GM12892 (cell line): ENCODE measurements around the gene SLC17A9.

Source experiments
- DNase-seq: peaks from one replicate; pipeline ENCODE4 v3.0.0; 2011; ENCODE audit not compliant: insufficient read length
- FAIRE-seq: peaks from 2 replicates; lab custom pipeline; 2011; peaks lifted over from hg19 to GRCh38; lab: Jason Lieb, UNC
- POLR2A ChIP-seq: IDR thresholded peaks from 2 replicates; pipeline ENCODE4 v1.6.1; 2011; ENCODE audit warnings: low read depth, low read length, control low read depth
- POLR2AphosphoS5 ChIP-seq: IDR thresholded peaks from 2 replicates; pipeline ENCODE4 v1.6.1; 2011; ENCODE audit warnings: low read depth, low read length, control low read depth
- TAF1 ChIP-seq: IDR thresholded peaks from 2 replicates; pipeline ENCODE4 v1.6.1; 2011; ENCODE audit warnings: low read depth, mild to moderate bottlenecking, control low read depth, low read length, borderline replicate concordance

SLC17A9 gene

GRCh38 chr20:62962221-62962879, 9.8 kb downstream of the SLC17A9 start:
- FAIRE-seq: no peak
- no peak for DNase-seq
- TF ChIP-seq POLR2A: no peak
- no peak for TF ChIP-seq TAF1
- no peak for TF ChIP-seq POLR2AphosphoS5

- FAIRE-seq (no peak), DNase-seq (no peak)
- TF ChIP-seq POLR2AphosphoS5 (no peak), TAF1 (no peak), POLR2A (no peak)
Measured at GRCh38 chr20:62962891-62963613, 10.5 kb downstream of the SLC17A9 start.

DNA sequence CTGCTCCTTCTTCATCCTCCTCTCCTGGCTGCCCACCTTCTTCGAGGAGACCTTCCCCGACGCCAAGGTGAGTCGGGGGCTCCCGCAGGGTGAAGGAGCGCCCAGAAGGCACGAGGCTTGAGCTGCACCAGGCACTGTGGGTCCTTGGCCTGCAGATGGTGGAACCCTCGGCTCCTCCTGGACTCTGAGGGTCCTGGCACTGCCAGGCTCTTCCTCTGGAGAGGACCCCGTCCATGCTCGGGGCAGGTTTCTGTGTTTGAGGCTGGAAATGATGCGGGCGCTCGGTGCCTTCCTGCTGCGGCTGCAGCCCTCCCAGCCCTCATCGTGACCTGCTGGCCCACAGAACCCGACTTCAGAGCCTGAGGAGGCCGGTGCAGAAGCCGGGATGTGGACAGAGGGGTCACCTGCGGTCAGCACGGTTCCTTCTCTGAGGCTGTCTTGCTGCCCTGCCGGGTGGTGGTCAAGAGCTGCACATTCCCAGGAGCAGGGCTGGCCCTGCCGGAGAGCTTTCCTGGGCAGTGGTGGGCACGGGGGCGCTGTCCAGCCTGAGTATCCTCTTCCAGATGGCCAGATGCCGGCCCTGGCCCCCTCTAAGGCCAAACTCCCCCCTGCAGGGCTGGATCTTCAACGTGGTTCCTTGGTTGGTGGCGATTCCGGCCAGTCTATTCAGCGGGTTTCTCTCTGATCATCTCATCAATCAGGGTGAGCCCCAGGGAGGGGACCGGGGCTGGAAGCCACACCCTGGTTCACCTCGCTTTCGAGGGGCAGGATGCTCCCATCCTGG, 11.3 kb downstream of the SLC17A9 start:
- FAIRE-seq (no peak), DNase-seq (no peak)
- TF ChIP-seq POLR2AphosphoS5 (no peak), POLR2A (no peak), TAF1 (no peak)

GRCh38 chr20:62964700-62965099, 12.2 kb downstream of the SLC17A9 start:
- DNase-seq (no peak), FAIRE-seq (no peak)
- no peak for TF ChIP-seq TAF1
- TF ChIP-seq POLR2AphosphoS5: no peak
- TF ChIP-seq POLR2A: no peak

DNA sequence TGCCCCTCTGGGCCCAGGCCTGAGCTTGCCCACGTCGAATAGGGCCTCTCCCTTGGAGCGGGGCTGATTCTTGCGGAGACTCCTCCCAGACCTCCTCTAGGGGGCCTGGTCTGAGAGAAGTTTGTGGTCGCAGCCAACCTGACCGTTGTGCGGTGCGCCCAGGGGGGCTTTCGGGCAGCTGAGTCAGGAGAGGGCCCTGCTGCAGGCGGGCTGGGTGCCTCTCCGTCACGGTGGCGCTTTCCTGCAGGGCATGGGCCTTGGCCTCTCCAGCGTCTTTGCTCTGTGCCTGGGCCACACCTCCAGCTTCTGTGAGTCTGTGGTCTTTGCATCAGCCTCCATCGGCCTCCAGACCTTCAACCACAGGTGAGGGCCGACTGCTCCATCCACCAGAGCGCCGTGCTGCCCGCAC, 12.9 kb downstream of the SLC17A9 start:
- no peak for FAIRE-seq
- TF ChIP-seq TAF1: no peak
- TF ChIP-seq POLR2AphosphoS5: no peak
- no peak for TF ChIP-seq POLR2A

DNA sequence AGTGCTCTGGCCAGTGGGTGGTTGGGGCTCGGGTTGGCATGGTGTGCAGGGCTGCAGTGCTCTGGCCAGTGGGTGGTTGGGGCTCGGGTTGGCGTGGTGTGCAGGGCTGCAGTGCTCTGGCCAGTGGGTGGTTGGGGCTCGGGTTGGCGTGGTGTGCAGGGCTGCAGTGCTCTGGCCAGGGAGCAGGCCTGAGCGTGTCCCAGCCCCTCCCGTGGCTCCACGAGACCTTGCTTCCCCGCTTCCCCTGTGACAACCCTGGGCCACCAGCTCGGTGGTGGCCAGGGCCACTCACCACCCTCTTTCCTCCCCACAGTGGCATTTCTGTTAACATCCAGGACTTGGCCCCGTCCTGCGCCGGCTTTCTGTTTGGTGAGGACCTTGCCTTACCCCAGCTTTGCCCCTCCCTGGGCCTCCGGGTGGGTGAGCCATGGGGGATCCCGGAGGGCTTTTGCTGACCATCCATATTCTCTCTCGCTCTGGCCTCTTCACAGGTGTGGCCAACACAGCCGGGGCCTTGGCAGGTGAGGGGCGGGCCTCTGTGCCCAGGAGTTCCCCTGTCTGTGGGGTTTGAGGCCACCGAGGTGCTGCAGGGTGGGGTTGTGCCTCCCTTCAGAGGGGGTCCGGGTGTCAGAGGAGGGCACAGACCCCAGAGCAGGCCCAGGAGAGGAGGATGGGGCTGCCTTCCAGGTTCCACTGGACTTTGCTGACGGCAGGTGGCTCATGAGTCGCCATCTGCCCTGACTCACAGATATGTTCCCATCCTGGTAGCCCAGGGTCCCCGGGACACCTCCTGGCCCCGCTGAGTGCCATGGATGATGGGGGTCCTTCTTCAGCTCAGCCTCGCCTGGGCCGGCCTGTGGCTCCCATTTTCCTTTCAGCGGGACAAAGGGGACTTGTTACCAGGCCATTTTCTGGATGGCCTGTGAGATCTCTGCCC, 14.0 kb downstream of the SLC17A9 start:
- DNase-seq (no peak), FAIRE-seq (no peak)
- TF ChIP-seq TAF1 (no peak), POLR2AphosphoS5 (no peak), POLR2A (no peak)

More for the DNA sequence above, 12.9 kb downstream of the SLC17A9 start:
- no peak for DNase-seq

GRCh38 chr20:62967149-62967501, 14.6 kb downstream of the SLC17A9 start:
- DNase-seq (no peak), FAIRE-seq (no peak)
- TF ChIP-seq POLR2AphosphoS5 (no peak), TAF1 (no peak), POLR2A (no peak)

DNA sequence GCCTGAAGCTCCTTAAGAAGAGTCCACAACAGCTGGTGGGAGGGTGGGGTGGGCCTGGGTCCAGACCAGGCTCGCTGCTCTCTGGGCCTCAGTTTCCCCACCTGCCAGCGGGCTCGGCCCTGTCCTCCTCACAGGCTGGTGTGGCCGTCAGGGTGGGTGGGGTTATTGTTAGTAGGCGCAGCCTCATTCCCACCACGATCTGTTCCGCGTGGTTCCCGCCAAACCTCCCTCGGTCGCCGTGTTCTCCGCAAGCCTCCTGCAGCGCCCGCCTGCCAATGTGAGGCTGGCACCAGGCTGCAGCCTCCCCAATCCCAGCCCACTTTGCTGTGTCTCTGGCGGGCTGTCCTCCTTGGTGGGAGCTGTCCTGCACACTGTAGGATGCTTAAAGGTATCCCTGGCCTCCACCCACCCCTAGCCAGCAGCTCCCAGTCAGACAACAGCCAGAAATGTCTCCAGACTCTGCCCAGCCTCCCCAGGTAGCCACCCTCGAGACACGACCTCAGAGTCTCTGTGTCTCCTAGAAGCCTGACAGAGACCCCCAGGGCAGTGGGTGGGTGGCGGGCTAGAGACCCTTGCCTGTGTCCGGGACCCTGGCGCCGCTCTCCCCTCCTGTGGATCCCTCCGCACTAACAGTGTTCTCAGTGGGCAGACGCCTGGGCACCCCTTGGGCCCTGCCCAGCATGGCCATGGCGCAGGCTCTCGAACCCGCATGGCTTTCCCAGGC, 15.3 kb downstream of the SLC17A9 start:
- FAIRE-seq (no peak), DNase-seq (no peak)
- TF ChIP-seq TAF1 (no peak), POLR2AphosphoS5 (no peak), POLR2A (no peak)

- TF ChIP-seq POLR2A (no peak), TAF1 (no peak), POLR2AphosphoS5 (no peak)
- FAIRE-seq: no peak
- DNase-seq: no peak
Measured at GRCh38 chr20:62968378-62969178, 16.1 kb downstream of the SLC17A9 start.
